ENCODE measurements around the gene TSR3.

TSR3 gene

DNA sequence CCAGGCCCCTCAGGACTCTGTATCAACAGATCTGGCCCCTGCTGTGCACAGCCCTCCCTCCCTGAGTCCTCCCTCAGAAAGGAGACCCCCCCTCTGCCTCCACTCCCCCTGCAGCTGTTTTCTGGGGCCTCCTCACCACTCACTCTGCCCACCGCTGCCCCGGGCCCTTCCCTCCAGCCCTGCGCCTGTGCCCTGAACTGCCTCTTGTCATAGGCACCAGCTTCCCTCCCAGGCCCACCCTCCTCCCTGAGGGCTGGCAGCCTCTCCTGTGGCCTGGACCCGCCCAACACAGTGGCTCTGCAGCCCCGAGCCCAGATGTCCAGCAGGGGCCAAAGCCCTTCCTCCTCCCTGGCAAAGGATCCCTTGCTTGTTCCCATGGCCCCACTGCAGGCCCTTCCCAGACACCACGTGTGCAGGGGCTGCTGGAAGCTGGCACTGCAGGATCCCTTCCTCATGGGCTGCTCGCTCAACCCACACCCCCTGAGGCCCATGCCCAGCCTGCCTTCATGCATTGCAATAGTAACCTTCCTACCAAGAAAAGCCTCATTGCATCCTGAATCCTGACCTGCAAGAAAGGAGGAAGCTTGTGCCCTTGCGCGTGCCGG is 25.8 kb upstream of the TSR3 start:
- no peak for DNase-seq

DNA sequence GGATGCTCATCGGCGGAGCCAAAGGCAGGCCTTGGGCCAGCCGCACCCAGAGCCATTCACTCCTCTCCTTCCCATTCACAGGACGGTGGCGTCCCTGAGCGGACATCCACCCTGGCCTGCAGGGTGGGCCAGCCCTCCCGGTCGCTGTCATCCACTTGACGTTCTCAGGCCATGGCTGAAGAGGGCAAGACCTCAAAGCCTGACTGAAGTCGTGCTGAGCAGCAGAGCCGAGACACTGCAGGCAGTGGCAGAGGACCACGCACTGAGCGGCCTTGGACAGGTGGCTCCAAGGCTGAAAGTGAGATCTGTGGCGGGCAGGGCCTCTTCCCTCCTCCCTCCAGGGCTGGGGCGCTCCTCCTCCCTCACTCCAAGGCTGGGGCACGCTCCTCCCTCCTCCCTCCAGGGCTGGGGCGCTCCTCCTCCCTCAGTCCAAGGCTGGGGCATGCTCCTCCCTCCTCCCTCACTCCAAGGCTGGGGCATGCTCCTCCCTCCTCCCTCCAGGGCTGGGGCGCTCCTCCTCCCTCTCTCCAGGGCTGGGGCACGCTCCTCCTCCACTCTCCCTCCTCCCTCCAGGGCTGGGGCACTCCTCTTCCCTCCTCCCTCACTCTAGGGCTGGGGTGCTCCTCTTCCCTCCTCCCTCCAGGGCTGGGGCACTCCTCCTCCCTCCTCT is 24.2 kb upstream of the TSR3 start:
- no peak for DNase-seq

DNA sequence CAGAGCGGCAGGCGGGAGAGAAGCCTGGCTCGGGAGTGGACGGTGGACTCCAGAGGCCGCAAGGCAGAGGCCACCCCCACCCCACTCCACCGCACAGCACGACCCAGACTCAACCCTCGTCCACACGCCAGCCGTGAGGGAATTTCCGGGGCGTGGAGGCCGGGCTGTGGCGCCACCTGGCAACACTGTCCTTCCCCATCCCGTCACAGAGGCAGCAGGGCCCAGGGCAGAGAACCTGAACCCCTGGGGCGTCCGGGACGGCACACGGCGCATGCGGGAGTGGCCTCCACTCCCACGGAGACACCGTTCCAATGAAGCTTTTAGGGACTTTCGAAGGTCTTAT is 23.6 kb upstream of the TSR3 start:
- no peak for DNase-seq

DNA sequence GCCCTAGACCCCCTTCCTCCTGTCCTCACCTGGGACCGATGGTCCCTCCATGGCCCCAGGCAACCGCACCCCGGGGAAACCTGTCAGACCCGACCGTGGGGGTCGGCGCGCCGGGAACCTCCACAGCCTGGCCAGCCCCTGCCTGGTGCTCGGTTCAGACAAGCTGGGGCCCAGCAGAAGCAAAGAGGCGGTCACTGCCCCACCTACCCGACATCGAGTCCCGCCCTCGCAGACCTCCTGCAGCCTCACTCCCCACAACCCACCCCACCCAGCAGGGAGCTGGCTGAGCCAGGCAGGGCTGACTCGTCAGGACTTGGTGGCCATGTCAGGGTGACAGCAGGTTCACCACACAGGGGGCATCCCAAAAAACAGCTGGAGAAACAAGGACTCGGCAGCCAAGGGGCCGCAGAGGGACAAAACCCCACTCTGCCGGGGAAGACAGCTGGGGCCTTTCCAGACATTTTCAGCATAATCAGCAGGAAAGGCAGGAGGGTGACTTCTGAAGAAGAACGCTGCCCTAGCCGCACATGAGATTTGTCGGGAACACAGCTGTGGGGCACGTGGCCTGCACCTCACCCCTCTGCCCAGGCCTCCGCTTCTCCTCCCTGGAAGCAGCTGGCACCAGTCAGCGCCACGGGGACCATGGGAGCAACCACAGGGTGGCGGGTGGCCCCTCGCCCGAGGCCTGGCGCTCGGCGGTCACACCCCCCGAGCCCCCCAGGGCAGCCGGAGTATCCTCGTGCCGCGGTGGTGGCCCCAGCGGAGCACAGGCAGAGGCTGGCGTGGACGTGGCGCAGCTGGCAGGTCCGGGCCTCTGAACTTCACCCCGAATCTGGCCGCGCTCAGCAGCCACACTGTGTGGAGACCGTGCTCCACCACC is 23.0 kb upstream of the TSR3 start:
- no peak for DNase-seq

DNA sequence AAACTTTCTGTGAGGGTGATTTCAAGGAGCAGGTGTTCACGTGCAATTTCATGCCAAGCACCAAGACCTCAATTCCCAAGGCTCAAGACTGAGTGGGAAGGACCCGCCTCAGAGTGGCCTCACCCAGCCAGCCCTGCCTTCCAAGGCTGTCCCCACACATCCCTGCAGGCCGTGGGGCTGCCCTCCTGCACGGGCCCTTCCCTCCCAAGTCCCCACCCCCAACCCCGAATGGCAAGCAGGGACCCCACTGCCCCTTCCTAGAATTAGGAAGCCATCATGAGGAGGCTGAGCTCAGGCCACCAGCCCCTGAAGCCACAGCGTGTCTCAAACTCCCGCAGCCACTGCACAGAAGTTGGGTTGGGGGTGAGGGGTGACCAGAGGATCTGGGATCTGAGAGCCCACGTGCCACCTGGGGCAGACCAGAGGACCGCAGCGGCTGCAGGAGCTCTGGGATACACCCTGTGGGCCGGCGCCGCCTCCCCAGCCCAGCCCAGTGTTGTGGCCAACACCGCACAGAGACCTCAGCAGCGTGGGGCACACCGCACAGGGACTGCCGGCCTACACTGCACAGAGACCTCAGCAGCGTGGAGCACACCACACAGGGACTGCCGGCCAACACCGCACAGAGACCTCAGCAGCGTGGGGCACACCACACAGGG is 20.7 kb upstream of the TSR3 start:
- DNase-seq: no peak

DNA sequence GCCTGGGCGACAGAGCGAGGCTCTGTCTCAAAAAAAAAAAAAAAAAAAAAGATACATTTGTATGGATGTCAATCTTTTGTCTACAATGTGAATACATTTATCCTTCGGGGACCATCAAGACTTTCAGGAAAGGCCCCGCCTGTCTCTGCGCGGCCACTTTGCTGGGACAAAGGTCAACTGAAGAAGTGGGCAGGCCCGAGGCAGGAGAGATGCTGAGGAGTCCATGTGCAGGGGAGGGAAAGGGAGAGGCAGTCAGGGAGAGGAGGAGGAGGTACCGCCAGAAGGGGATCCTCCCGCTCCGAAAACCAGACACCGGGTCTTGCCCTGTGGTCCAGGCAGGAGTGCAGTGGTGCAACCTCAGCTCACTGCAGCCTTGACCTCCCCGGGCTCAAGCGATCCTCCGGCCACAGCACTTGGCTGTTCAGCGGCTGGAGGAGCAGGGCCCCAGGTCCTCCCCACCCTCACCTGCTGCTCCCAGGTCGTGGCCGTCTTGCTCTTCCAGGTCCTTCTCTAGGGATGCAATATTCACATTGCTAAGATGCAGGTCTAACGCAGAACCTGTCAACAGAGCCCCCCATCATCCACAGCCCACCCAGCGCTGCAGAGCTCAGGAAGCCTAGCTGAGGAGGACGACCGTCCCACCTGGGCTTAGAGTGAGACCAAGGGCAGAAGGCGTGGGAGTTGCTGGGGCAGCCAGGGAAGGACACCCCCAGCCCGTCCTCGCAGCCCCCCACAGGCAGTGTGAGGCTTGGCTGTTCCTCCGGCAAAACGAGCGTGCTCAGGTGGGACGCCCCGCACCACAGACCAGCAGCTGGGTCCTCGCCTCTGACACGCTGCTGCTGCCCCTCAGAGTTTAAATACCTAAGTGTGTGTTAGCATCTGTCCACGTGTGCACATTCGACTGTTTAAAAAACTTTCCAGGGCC is 19.6 kb upstream of the TSR3 start:
- no peak for DNase-seq

DNA sequence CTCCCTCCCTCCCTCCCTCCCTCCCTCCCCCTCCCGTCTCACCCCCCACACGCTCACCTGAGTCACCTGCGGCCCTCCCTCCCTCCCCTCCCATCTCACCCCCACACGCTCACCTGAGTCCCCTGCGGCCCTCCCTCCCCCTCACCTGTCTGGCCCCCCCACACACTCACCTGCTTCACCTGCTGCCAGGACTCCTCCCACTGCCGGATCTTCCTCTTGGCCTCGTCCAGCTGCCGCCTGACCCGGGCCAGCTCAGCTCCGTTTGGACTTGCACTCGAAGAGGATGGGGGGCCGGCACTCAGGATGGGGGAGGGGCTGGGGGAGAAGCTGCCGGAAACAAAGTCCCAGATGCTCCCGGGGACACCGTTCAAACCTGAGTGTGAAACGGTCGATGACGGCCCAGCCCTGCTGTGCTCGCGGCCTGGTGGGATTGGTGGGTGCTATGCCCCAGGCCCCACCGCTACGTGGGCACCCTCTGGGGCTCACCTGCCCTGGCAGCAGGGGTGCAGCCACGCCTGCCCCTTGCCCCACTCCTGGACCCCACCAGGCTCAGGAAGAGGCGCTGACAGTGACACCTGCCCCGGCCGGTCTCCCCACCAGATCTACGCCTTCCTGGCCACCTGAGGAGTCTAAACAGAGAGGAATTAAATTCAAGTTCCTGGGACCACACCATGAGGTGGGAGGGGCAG is 16.0 kb upstream of the TSR3 start:
- DNase-seq: no peak

DNA sequence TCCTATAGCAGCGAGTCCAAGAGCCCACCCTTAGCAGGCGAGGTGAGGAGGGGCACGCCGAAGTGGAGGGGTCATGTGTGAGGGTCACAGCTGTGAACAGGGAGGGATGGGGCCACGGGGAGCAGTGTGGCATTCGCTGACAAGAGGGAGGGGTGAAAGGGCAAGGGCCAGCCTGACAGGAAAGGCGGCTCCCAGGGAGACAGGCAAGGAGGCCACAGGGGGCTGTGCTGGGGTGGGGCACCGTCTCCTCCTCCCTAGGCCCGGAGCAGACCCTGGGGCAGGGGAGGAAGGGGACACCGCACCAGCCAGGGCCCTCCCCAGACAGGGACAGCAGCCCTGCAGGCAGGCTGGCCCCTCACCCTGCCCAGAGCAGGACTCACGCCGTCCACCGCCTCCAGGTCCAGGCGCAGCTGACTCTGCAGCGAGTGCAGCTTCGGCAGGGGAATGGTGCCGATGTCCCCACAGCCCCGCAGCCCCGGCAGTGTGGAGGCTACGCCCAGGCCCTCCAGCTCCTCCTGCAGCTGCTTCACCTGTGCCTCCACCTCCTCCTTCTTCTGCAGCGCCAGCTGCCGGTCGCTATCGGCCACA is 15.1 kb upstream of the TSR3 start:
- no peak for DNase-seq

DNA sequence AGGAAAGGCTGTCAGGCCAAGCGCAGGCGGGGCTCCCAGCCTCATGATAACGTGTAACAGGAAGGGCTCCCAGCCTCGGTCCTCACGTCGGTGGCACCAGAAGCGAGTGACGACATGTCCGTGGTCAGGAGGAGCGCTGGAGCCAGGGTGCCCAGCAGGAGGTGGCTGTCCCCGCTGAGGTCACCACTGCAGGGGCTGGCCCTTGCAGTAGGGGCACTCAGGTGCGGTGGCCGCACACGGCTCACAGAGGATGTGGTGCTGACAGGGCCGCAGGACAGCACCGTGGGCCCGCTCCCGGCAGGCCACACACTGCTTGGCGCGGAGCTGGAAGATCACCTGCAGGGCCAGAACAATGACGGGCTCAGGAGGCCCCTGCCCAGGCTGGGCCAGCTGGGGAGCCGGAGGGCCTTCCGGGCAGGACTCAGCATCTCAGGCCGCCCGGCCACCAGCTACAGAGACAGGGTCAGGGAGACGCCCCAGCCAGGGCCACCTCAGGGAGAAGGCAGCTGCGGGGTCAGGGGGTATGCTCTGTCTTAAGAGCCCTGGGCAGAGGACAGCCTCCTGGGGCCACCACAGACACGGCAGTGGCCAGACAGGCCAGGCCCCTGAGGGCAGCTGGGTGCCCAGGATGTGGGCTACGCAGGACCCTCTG is 14.5 kb upstream of the TSR3 start:
- DNase-seq: no peak

DNA sequence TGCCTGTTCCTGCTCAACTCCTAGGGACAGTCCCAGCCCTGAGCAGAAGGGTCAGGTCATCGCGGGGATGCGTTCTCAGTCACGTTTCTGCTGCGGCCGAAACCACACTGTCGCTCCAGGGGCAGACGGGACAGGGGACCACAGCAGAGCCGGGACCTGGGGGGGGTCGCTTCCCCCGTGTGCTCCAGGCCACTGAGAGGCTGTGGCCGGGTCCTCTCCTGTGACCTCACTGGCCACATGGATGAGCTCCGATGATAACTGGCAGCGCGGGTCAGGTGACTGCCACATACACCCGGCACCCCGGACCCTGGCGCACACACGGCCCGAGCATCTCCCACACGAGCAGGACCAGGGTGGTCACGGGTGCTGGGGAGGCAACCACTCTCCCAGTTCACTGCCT is 12.8 kb upstream of the TSR3 start:
- no peak for DNase-seq

DNA sequence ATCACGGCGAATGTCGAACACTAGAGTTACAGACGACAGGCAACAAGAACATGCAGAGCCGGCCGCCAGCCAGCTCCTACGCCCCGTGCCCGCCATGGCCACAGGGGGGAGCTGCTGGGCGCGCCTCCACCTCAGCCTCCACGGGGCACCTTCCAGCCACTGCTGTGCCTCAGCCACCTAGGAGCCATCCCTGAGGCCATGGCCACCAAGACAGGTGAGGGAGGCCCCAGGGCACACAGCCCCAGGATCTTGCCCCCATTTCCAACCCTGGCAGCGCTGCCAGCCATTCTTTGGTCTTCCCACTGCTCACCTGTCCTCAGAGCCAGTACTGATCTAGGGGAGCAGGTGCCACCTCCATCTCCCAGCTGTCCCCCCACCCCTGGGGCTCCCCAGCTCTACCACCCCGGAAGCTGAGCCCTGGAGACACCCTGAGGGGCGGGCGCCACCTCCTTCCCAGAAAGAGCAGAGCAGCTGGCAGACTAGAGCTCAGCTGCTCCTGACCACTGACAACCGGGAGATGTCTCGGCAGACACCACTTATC is 11.9 kb upstream of the TSR3 start:
- peak; percentile 73 for DNase-seq

DNA sequence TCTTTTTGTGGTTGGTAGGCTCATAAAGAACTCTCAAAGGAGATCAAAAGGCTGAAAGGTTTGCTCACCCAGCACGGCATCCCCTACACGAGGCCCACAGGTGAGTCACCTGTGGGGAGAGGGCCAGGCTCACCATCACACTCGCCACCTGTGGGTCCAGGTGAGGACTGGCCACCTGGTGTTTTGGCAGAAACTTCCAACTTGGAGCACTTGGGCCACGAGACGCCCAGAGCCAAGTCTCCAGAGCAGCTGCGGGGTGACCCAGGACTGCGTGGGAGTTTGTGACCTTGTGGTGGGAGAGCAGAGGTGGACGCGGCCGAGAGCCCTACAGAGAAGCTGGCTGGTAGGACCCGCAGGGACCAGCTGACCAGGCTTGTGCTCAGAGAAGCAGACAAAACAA is 11.1 kb upstream of the TSR3 start:
- DNase-seq: no peak

DNA sequence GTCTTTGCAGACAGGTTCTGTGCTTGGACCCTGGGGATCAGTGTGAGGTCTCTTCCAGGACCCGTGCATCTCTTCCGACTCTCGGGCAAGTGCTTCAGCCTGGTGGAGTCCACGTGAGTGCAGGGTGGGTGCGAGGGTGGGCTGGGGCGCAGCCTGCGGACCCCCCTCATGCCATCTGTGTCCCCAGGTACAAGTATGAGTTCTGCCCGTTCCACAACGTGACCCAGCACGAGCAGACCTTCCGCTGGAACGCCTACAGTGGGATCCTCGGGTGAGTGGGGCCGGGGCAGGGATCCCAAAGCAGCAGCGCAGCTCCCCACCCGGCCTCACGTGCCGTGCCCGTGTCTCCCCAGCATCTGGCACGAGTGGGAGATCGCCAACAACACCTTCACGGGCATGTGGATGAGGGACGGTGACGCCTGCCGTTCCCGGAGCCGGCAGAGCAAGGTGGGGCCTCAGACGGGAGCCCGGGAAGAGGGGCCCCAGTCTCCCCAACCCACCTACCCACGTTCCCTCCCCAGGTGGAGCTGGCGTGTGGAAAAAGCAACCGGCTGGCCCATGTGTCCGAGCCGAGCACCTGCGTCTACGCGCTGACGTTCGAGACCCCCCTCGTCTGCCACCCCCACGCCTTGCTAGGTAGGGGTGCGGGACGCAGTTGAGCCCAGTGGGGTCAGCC is 10.1 kb upstream of the TSR3 start:
- no peak for DNase-seq

DNA sequence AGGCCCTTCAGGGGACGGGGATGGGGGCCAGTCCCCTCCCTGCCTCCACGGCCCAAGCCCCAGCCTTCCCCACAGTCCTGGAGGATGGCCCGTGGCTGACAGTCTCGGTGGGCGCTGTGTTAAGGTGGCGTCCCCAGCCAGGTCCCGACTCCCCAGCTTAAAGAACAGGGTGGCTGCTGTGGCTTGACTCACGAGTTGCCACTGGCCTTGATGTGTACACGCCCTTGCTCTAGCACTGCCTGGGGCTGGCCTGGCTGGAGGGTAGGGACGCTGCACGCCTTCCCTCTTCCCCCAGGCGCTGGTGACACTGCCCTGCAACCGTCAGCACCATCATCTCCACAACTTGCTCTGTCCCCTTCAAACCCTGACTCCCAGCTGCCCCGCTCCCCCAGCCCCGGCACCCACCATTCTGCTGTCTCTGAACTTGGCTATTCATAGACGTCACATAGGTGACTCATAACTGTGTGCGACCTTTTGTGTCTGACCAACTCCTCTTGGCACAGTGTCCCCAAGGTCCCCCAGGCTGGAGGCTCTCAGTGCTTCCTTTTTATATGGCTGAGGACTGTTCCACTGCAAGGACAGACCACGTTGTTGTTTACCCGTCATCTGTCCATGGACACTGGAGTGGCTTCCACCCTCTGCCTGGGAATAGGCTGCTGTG is 6.4 kb upstream of the TSR3 start:
- DNase-seq: no peak

DNA sequence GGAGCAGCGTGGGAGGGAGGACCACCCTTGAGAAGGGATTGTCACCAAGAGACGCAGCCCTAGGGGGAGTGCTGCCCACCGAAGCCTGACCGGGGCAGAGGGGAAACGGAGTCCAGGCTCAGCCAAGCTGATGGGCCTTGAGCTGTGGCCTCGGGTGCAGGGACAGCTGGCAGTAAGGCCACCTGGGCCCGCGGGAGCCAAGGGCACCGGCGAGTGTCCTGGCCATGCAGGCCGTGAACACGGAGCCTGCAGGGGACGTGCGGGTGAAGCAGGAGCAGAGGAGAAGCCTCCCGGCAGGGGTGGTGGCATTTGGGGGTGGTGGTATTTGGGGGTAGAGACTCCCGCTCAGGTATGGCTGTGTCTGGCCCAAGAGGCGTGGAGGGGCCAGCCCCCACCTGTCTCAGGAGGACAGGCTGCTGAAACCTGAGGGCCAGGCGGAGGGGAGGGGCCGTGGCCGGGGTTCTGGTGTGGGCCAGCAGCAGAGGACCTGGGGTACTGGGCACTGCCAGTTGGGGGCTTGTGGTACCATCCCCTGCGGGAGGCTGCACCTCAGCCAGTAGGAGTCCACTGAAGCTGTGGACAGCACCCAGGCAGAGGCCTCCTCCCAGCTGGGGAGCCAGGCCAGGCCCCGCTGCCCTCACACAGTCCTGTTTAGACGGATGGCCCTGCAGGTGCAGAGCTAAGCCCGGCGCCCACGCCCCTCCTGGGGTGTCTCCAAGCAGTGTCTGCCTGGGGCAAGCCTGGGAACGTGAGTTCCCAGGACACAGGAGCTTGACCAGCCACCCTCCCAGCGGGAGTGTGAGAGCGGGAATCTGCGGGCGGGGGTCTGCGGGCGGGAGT is 4.6 kb upstream of the TSR3 start:
- no peak for DNase-seq

DNA sequence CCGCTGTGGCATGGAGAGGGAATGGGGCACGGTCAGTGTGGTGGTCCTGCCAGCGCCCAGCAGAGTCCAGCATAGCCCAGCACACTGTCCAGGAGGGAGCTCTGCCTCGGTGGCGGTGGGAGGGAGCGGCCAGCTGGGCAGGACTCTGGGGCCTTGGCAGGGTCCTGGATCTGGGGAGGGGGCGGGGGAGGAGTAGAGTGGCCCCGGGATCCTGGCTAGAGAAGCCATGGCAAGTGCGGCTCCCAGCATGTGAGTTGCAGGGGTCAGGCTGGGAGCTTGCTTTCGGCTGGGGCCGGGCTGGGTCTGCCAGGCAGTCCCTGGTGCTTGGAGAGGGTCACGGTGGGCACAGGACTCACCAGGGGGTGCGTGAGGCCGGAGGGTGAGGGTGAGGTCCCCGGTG is 3.9 kb upstream of the TSR3 start:
- DNase-seq: no peak

DNA sequence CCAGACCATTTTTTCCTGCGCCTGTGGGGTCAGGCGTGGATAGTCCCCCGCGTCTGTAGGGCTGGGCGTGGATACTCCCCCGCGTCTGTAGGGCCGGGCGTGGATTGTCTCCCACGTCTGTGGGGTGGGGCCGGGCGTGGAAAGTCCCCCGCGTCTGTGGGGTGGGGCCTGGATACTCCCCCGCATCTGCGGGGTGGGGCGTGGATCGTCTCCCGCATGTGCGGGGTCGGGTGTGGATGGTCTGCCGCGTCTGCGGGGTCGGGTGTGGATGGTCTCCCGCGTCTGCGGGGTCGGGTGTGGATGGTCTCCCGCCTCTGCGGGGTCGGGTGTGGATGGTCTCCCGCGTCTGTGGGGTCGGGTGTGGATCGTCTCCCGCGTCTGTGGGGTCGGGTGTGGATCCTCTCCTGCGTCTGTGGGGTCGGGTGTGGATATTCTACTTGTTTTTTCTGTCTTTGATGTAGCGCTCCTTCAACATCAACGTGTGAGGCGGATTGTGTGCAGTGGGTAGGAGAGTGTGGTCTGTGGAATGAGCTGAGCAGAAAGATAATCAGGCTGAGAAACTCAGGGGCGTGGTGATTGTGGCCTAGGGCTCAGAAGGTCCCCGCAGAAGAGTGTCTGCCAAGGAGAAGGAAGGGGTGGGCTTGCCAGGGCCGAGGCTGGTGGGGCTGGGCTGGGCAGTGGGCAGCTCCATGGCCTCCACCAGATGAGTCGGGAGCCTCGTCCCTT is 3.3 kb upstream of the TSR3 start:
- no peak for DNase-seq

DNA sequence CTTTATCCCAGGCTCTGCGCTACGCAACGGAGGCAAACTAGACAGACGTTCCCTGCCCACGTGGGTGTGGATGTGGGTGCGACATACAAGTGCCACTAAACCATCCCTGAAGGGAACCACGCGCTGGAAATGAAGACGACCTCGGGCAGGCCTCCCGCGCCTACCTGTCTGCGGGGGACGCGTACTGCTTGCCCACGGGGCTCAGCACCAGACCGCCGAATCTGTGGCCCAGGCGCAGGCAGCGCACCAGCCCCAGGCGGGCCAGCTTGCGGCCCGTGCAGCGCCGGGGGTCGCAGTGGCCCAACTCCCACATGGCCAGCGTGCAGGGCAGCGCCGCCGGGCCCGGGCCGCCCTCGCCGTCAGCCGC is 480 bp downstream of the TSR3 start:
- DNase-seq: no peak
